ENCODE data around the gene TLE7.

TLE7 gene

GRCh38 chr16:71412270-71413160, 29.3 kb downstream of the TLE7 start:
- DNase-seq (ENCODE audit: low read depth), result peak; percentile 73
- peak; percentile 70 for TF ChIP-seq CTCF (IDR thresholded peaks at IDR 0.05; ENCODE audit: insufficient read depth, low read depth, low read length, missing control alignments)
- H3K4me3 ChIP-seq (ENCODE audit: low read depth, low read length), result no peak overlapping the region

- no peak overlapping the region for H3K4me3 ChIP-seq (ENCODE audit: low read depth, low read length)
- no peak for DNase-seq (ENCODE audit: low read depth)
- no peak for TF ChIP-seq CTCF (IDR thresholded peaks at IDR 0.05; ENCODE audit: insufficient read depth, low read depth, low read length, missing control alignments)
Observed at GRCh38 chr16:71410146-71410545, 31.7 kb downstream of the TLE7 start.

- H3K4me3 ChIP-seq (ENCODE audit: low read depth, low read length), result no peak overlapping the region
- no peak for DNase-seq (ENCODE audit: low read depth)
- no peak for TF ChIP-seq CTCF (IDR thresholded peaks at IDR 0.05; ENCODE audit: insufficient read depth, low read depth, low read length, missing control alignments)
Observed at GRCh38 chr16:71409011-71409775, 32.7 kb downstream of the TLE7 start.

GRCh38 chr16:71408536-71408935, 33.3 kb downstream of the TLE7 start:
- H3K4me3 ChIP-seq (ENCODE audit: low read depth, low read length), result no peak overlapping the region
- TF ChIP-seq CTCF (IDR thresholded peaks at IDR 0.05; ENCODE audit: insufficient read depth, low read depth, low read length, missing control alignments), result no peak
- DNase-seq (ENCODE audit: low read depth), result no peak

GRCh38 chr16:71407731-71408130, 34.1 kb downstream of the TLE7 start:
- DNase-seq (ENCODE audit: low read depth), result no peak
- H3K4me3 ChIP-seq (ENCODE audit: low read depth, low read length), result no peak overlapping the region

GRCh38 chr16:71406724-71407123, 35.1 kb downstream of the TLE7 start:
- no peak for DNase-seq (ENCODE audit: low read depth)
- TF ChIP-seq CTCF (IDR thresholded peaks at IDR 0.05; ENCODE audit: insufficient read depth, low read depth, low read length, missing control alignments), result no peak
- no peak overlapping the region for H3K4me3 ChIP-seq (ENCODE audit: low read depth, low read length)

More at GRCh38 chr16:71407731-71408130, 34.1 kb downstream of the TLE7 start:
- TF ChIP-seq CTCF (IDR thresholded peaks at IDR 0.05; ENCODE audit: insufficient read depth, low read depth, low read length, missing control alignments), result no peak
